ENCODE data around the gene CC2D1B. TPM values are rescaled to one million over a fixed set of nuclear protein-coding genes. Genes with fewer than 3 reads are reported as not detected.

Gene CC2D1B, protein sequence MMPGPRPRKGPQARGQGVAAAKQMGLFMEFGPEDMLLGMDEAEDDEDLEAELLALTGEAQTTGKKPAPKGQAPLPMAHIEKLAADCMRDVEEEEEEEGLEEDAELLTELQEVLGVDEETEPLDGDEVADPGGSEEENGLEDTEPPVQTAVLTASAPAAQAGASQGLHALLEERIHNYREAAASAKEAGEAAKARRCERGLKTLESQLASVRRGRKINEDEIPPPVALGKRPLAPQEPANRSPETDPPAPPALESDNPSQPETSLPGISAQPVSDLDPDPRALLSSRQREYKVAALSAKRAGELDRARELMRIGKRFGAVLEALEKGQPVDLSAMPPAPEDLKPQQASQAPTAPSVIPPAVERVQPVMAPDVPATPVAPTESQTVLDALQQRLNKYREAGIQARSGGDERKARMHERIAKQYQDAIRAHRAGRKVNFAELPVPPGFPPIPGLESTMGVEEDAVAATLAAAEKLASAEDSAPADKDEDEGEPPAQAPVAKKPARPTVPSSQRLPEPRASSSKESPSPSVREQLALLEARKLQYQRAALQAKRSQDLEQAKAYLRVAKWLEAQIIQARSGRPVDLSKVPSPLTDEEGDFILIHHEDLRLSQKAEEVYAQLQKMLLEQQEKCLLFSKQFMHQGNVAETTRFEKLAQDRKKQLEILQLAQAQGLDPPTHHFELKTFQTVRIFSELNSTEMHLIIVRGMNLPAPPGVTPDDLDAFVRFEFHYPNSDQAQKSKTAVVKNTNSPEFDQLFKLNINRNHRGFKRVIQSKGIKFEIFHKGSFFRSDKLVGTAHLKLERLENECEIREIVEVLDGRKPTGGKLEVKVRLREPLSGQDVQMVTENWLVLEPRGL
- total RNA-seq (10 to 100 TPM; 21.6 to 38.9 (median 27.1) TPM), polyA plus RNA-seq (10 to 100 TPM; 15.5 to 21.1 TPM)
- long read RNA-seq, donor 1, partial matches to known transcripts = 12 of 31 reads
- long read RNA-seq, donor 1, other reads (novel, unspliced or antisense) = 16 of 31 reads
- long read RNA-seq, donor 2, partial matches to known transcripts = 0 of 1 reads
- long read RNA-seq, donor 2, other reads (novel, unspliced or antisense) = 0 of 1 reads
- long read RNA-seq, donor 3, transcript CC2D1B-201 (25 exons, 3,377 nt) = major isoform, 8 of 49 reads
- long read RNA-seq, donor 3, partial matches to known transcripts = 16 of 49 reads
- long read RNA-seq, donor 3, other reads (novel, unspliced or antisense) = 25 of 49 reads

DNA sequence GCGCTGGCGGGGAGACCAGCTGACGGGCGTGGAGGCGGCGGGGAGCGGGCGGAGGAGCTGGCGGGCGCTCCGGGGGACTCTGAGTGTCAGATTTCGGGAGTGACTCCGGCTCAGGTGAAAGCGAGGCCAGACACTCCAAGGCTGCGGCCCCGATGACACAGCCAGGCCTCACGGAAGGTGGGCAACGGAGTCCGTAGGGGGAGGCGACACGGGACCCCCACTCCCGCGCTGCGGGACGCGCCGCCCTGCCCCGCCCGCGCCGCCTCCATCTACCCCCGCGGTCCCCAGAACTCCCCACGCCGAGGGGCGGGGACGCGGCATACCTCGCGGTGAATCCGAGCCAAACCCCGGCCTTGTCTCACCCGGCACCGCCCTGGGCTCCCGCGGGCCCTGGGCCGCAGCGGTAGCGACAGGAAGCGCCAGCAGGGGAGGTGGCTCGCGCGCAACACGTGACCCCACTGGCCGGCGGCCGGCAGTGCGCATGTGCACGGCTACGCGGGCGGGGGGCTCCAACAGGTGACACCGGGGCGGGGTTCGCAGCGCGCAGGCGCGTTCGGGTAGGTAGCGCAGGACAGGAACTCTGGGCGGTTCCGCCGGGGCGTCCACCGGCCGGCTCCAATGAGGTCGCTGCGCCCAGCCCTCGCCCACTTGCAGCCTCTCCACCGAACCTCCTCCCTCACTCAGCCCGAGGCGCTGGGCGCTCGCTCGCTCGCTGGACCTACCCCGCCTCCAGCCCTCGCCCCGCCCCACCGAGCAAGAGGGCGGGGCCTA, at the start of gene CC2D1B:
Gene CC2D1B (minus strand): TSS at position 460 of the 771 bp plus-strand sequence. CDS start 1,585 bp downstream, outside the sequence.
- WGBS, 3 donors = 0% methylated on average over 64 to 92 of the region's 92 CpGs
- H3K9me3 ChIP-seq = no peaks in the 10 kb centered on the region
- peak within 1 kb of the TSS; percentile 99 for H3K4me3 ChIP-seq
- peak; percentile 98 to 100 (median 99) for DNase-seq
- peak within 1 kb of the TSS; percentile 60 to 74 for H3K27ac ChIP-seq
- H3K27me3 ChIP-seq = no peaks in the 10 kb centered on the region
- no peaks in the 10 kb centered on the region for H3K36me3 ChIP-seq
- TF ChIP-seq, protein P1, sequence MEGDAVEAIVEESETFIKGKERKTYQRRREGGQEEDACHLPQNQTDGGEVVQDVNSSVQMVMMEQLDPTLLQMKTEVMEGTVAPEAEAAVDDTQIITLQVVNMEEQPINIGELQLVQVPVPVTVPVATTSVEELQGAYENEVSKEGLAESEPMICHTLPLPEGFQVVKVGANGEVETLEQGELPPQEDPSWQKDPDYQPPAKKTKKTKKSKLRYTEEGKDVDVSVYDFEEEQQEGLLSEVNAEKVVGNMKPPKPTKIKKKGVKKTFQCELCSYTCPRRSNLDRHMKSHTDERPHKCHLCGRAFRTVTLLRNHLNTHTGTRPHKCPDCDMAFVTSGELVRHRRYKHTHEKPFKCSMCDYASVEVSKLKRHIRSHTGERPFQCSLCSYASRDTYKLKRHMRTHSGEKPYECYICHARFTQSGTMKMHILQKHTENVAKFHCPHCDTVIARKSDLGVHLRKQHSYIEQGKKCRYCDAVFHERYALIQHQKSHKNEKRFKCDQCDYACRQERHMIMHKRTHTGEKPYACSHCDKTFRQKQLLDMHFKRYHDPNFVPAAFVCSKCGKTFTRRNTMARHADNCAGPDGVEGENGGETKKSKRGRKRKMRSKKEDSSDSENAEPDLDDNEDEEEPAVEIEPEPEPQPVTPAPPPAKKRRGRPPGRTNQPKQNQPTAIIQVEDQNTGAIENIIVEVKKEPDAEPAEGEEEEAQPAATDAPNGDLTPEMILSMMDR (IDR thresholded peaks at IDR 0.05) = peak in 2 of 3 donors; percentile 73 to 74
- TF ChIP-seq POLR2A (IDR thresholded peaks at IDR 0.05) (peak; percentile 85), EP300 (IDR thresholded peaks at IDR 0.05) (no peak)
- intact Hi-C loops (cut with DNase I) = no loop called here
- peaks cover 6% of the 10 kb centered on the region for H3K4me1 ChIP-seq (ENCODE audit: insufficient read depth)

DNA sequence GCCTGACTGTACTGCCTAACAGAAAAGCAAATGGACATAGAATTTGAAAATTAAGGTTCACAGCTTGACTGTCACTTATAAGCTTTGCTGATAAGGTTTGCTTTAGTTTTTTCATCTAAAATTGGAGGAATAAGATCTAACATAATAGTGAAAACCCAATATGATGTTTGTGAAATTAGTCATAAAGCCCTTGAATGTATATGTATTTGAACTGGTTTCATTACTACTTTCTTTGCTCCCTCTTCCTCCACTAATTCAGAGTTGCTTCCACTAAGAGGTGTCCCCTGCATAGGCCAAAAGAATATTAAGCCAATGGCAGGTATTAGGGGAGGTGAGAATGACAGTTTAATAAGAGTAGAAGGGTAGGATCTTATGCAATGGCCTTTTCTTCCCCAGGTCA, 48.9 kb upstream of the CC2D1B start:
- H3K36me3 ChIP-seq = no peaks in the 10 kb centered on the region
- intact Hi-C loops (cut with DNase I) = loop anchor here in 1 of 4 donors (5.0 kb wide), 1 partner anchor 288 kb away; no protein-coding TSS in a partner anchor
- H3K27me3 ChIP-seq = no peaks in the 10 kb centered on the region
- H3K4me3 ChIP-seq = no peak overlapping the region
- TF ChIP-seq, protein P1 (IDR thresholded peaks at IDR 0.05) = no peak
- TF ChIP-seq EP300 (IDR thresholded peaks at IDR 0.05) = no peak
- no peak for TF ChIP-seq POLR2A (IDR thresholded peaks at IDR 0.05)
- no peaks in the 10 kb centered on the region for H3K9me3 ChIP-seq
- no peak overlapping the region for H3K27ac ChIP-seq
- H3K4me1 ChIP-seq (ENCODE audit: insufficient read depth) = no peaks in the 10 kb centered on the region
- no peak for DNase-seq

DNA sequence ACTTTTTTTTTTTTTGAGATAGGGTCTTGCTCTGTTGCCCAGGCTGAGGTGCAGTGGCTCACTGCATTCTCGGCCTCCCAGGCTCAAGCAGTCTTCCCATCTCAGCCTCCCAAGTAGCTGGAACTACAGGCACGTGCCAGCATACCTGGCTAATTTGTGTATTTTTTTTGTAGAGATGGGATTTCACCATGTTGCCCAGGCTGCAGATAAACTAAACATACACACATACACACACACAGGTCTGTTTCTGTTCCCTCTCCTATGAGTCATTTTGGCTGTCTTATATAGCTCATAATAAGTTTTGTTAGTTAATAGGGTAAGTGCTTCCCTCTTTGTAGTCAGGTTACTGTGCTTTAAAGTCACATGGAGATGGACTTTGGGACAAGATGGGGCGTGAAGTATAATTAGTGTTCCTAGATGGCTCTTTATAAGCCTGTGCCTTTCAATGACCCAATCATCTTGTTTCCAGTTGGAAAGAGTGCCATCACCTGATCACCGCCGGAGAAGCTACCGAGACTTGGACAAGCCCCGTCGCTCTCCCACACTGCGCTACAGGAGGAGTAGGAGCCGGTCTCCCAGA, 47.5 kb upstream of the CC2D1B start:
- DNase-seq = no peak
- Histone ChIP-seq H3K27ac (no peak overlapping the region), H3K4me3 (no peak overlapping the region), H3K27me3 (no peaks in the 10 kb centered on the region), H3K9me3 (no peaks in the 10 kb centered on the region), H3K4me1 (ENCODE audit: insufficient read depth) (no peaks in the 10 kb centered on the region), H3K36me3 (no peaks in the 10 kb centered on the region)
- intact Hi-C loops (cut with DNase I) = no loop called here
- TF ChIP-seq, protein P1 (IDR thresholded peaks at IDR 0.05) = no peak
- no peak for TF ChIP-seq POLR2A (IDR thresholded peaks at IDR 0.05)
- 89 to 92% (median 90%) methylated on average over 10 of the region's 10 CpGs for WGBS, 3 donors
